ENCODE data around the gene LGALS3BP.
"Not testable (repeated sequence)": the region's sequence is repeated elsewhere in the genome, so short reads cannot be mapped to it uniquely, and the experiment has no call there.

LGALS3BP gene

DNA sequence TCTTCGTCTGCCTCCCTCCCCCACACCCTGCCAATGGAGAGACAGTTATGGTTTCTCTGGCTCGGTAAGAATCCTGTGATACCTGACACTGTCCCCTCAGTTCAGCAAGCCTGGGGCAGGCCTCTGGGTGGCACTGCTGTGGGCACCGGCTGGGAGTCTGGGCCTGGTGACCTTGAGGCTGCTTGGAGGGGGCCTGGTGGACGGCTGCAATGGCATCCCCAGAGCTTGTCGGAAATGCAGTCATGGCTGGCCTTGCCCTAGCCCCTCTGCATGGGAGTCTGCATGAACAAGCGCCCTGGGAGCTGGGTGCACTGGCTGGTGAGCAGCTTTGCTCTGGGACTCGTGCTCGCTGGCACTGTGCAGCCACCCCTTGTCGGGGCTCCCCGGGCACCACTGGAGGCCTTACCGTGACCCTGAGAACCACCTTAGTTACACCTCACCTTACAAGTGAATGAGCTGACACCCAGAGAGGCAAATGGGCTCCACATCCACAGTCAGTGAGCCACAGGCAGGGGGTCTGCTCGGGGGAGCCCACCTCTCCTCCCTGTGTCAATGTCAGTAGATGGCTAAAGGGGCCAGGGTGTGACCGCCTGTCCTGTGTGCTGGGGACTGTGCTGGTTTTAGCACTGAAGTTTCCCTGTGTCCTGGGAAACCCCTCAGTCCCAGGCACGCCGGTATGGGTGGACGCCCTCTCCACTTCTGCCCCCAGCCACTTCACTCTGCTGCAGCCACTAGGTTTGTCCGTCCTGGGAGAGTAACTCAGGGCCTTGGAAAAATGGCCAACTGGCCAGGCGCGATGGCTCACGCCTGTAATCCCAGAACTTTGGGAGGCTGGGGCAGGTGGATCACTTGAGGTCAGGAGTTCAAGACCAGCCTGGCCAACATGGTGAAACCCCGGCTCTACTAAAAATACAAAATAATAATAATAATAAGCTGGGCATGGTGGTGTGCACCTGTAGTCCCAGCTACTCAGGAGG is 1.4 kb downstream of the LGALS3BP start:
- DNase-seq: no peak

DNA sequence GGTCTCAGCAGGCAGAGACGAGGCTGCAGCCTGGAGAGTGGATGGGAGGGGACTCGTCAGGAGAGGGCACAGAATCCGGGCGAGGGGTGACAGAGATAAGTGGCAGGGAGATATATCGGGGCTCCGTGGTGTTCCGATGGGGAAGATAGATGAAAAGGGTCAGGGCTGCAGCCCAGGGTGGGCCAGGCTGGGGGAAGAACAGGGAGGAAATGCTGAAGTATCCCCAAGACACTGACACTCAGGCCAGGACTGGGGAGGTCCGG is 2.1 kb downstream of the LGALS3BP start:
- DNase-seq: no peak

DNA sequence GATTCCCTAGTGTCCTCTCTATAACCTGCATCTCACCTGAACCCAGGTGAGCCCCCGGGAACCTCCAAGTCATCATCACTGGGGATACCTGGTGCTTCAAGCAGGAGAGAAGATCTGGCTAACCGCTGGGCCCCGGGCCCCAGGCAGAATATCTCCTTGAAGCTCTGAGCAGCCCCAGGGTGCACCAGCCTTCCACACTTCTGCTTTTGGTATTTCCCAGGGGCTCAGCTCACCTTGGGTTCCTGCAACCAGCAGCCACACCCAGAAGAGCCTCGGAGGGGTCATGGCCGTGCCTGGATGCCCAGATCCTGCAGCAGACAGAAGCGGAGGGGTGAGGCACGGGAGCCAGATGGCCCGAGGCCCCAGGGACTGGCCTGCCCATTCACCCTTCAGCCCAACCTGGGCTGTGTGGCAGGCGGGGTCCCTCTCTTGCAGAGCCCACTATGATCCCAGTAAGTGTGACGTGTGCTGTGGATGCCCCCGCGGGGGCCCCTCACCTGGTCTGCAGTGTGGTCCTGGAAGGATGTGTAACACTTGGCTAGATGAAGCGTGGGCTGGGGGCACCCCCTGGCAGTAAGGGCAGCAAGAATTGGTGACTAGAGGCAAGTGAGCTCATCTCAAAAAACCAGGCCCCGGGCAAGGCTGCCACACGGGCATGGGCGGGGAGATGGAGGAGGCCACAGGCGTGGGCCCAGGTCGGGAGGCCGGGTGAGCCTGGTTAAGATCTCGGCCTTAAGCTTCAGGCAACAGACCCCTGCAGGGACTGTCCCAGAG is 2.6 kb downstream of the LGALS3BP start:
- DNase-seq: no peak

DNA sequence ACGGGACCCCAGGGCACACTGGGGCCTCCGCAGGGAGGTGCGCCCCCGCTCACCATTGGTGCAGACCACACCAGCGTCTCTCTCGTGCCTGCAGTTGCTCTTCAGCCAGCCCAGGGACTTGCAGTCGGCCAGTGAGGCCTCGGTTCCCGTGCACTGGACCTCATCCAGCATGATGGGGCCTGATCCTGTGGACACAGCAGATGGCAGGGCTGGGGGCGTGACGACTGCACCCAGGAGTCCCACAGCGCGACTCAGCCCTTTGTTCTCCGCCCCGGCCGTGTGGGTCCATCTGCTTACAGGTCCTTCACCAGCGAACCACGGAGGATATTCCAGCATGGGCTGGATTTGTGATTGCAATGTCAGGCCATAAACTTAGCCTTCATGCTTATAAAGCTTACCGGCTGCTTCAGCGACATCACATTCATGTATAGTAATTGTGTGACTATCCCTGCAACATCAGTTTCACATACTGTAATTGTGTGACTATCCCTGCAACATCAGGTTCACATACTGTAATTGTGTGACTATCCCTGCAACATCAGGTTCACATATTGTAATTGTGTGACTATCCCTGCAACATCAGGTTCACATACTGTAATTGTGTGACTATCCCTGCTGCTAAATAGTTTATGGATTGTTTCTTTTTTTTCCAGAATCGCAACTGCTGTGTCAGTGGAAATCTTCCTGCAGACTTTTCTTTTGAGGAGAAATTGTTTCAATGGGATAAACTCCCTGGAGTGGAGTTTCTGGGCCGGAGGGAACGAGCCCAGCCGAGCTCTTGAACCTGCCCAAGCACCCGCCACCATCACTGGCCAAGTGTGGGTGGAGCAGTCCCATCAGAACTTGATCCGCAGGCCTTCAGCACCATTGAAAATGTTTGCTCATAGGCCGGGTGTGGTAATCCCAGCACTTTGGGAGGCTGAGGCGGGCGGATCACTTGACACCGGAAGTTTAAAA is 4.8 kb downstream of the LGALS3BP start:
- DNase-seq: no peak

DNA sequence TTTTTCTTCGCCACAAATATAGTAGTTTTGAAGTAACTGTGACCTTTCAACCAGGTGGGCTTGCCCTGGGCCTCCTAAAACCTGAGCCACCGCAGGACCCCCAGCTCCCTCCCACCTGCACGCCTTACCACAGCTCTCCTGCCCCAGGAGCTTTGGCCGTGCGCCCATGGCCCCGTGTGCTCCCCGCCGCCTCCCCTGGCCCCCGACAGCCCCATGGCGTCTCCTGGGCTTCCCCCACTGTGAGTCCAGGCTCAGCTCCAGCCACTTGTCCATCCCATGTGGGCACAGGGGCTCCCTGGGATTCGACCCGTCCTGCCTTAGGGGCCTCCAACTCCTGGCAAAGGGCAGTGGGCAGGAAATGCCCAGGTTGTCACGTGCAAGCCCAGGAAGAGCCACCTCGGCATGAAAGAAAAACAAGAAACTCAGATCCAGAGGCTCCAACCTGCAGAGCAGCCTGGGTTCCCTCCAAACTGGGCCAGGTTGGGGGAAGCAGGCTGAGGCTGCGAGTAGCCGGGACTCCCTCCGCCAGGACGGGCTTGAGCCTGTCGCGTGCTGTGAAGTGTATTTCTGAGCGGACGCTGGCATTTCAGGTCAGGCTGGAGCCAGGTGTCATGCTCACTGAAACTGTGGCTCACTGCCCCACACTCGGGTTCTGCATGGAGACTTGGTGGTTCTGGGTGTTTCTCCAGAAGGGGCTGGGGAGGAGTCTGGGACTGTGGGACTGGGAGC is 5.8 kb downstream of the LGALS3BP start:
- DNase-seq: no peak

DNA sequence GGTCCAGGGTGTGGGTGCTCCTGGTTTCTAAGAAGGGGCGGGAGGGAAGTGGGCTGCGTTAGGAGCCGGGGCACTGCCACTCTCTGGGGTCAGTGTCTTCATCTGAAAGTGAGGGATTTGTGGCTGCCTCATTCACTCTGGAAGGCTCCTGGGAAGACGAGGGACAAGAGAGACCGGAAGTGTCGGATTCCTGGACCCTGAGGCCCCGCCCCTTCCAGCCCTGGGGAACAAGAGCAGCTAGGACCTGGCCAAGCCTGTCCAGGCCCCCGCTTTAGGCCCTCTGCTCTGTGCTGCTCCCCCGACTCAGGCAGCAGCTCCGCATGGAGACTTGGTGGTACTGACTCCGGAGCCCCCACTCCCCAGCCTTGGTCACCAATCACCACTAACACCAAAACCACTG is 6.5 kb downstream of the LGALS3BP start:
- DNase-seq: no peak

DNA sequence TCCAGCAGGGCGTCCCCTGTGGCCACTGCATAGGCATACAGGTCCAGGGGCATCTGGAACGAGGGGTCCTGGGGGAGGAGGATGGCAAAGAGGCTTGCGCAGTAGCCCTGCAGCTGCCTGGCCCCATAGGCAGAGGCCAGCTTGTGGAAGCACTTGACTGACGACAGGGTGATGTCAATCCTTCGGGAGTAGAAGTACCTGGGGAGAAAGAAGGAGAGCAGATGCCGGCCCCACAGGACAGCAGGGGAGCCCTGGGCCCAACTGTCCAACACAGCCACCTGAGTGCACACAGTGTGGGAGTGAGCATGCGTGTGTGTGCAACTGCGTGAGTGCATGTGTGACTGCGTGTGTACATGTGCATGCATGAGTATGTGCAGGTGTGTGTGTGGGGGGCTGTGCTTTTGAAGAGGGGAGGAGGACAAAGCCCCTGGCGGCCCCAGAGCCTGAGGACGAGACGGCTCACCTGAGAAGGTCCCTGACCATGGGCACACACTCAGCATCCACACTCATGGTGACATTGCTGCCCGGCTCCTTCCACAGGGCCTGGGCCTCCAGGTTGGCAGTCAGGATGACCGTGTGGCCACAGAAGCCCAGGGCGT is 7.1 kb downstream of the LGALS3BP start:
- DNase-seq: no peak

DNA sequence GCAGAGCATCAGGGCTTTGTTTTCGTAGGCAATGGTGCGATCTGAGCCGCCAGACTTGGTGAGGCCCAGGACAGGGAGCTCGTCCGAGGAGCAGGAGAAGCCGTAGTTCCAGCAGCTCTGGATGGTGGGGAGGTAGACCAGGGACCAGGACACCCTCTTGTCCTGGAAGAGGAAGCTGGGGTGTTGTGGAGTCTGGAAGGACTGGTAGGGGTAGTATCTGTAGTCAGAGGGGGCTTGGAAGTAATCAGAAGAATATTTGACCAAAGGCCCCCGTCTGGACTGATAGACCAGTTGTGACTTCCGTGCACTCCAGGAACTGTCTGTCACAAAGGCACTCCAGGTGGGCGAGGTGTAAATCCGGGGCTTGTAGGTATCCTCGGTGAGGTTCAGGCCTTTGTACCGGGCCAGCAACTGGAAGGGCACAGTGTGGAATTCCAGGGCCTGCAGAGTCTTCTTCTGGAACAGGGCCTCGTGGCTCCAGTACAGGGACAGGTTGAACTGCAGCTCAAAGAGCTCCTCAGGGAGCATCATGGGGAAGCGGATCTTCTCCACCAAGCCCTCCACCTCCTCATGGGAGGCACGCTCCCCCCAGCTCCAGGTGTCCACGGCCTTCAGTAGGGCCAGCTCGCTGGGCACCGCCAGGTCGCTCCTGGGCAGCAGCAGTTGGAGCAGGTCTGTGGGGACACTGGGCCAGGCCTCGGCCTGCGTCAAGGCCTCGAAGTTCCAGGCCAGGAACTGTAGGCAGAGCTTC is 7.8 kb downstream of the LGALS3BP start:
- DNase-seq: no peak

DNA sequence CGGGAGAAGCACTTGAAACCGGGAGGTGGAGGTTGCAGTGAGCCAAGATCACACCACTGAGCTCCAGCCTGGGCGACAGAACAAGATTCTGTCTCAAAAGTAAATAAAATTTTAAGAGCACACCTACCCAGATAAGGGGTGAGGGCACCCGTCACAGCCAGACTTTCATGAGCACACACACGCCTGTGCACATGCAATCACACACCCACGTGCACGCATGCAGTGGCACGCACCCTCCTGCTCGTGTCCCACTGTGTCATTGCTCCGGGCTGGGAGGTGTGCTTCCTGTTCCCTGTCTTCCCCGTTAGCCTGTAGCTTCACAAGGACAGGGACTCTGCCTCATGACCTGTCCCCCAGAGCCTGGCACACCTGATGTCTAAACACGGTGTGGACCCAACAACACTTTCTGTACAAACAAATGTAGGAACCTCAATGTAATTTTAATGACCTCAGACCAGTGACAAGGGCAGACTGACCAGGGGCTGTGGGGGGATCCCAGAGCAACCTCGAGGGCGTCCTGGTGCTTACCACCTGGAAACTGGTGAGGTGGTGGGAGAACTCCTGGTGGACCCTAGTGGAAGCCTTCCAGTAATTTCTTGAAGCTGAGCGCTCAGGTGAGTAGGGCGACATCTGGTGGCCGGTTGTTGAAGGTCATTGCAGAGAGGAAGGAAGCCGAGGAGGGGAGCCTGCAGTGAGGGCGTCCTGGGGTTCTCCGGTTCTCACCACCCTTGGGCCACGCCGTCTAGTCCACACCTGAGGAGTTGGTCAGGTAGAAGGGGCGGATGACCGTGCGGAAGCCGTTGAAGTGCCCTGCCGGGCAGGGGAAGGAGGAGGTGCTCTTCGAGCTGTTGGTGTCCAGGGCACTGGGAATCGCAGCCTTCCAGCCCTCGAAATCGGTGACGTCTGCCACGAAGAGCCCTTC is 8.6 kb downstream of the LGALS3BP start:
- DNase-seq: peak; percentile 68

DNA sequence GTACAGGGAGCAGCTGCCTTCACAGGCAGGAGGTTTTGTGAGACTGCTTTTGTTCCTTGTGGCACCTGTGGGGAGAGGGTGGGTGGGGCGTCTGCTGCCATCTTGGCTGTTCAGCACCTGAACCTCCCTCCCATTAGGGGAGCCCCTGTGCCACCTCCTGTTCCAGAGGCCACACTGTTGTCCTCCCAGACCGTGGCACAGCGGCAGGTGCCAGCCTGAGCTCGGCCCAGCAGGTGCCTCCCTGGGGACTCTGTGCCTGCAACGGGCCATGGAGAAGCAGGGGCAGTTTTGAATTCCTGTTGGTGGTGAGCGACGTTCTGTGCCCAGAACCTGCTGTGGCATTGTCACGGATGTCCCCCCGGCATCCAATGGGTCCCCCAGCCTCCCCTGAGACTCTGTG is 9.9 kb downstream of the LGALS3BP start:
- no peak for DNase-seq

DNA sequence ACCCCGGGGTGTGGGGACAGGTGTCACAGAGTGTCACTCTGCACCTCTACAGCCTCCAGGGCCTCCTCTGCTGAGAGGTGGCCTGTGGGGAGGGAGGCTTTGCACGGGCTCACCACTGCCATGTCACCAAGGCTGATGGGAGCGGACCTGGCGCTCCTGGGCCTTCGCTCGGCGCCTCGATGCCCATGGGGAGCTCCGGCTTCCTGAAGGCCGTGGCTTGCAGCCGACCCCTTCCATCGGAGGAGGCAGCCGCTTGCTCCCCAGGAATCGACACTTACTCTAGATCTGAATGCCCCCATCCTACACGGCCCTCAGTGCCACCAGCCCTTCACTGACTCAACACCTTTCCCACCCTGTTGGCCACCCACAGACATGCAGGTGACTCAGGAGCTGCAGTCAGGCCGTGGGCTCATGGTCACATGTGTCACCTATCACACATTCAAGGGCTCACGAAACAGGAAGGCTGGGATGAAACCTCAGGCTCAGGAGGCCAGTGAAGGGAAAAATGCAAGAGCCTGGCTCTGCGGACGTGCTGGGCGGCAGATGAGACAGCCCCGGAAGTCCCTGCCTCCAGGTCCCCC is 11.9 kb downstream of the LGALS3BP start:
- no peak for DNase-seq

DNA sequence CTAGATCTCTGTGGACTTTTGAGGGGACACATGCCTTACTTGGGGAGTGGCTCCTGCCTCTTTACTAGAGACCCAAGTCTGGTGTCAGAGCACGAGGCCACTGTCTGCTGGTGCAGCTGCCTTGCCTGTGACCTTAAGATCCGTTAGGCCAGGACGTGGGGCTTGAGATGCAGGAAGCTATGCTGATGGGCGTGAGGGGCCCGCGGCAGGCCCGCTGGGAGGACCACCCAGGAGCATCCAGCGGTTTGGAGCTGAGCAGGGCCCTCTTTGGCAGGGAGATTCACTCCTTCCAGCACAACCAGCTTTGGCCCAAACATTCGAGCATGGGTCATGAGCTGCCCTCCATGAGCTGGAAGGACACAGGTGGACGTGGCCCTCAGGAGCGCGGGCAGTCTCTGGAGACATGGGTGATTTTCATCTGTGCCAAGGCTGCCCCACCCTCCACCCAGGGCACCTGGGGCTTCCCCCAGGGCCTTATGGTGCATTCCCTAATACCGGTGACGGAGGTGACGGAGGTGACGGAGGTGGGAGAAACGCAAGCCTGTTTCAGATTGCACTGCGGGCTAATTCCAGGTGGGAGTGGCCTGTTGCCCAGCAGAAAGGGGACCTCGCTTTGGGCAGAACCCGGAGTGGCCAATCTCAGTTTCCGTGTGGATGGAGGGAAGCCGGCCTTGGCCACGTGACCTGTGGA is 12.7 kb downstream of the LGALS3BP start:
- no peak for DNase-seq

DNA sequence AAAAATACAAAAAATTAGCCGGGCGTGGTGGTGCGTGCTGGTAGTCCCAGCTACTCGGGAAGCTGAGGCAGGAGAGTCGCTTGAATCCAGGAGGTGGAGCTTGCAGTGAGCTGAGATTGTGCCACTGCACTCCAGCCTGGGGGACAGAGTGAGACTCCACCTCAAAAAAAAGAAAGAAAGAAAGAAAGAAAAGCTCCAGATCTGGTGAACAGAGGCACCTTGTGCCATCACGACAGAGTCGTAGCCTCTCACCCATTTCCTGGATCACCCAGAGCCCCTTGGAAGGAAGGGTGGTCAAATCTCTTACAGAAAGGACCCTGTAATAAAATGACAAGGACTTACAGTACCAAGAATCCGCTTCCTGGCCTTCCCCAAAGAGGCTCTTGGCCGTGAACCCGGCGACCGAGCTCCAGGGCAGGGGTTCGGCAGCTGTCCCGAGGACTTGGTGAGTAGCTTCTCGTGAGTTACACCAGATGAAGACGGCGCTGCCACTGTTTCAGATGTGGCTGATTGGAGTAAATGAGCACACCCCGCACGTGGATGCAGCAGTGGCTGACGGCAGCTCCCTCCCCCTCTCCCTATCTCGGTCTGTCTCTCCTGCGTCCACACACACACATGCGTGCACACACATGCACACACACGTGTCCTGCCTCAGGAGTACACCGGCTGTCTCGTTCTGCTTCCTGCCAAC is 13.5 kb downstream of the LGALS3BP start:
- DNase-seq: no peak

DNA sequence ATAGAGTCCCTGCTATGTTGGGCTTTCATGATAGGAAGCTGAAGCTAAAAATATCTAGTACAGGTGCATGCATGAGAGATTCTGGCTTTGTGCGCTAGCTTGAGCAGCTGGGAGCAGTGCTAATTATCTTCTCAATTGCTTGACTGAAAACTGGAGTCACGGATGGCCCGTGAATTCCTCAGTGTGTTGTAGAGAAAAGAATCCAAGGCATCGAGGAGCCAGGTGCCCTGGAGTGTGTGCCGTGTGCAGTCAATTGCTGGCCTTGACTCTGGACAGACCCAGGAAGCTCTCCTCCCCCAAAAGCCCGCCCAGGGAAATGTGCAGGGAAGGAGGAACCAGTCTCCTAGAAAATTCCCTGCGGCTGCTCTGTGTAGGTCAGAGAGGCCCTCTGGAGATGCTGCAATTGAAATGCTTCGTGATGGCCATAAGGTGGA is 14.2 kb downstream of the LGALS3BP start:
- DNase-seq: no peak

DNA sequence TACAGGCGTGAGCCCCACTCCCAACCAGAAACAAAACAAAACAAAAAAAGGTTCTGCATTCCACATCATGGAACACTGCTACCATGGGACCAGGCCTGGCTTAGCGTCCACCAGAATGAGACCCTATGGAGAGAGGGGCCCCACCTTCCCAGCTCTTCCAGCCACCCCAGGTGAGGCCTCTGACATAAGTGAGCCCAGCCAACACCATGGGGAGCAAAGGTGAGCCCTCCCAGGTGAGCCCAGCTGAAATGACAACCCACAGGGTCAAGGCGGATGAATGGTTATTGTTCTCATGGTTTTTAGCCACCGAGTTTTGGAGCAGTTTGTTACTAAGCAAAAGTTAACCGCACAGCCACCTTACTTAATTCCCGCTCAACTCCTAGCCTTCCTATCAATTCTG is 16.3 kb downstream of the LGALS3BP start:
- DNase-seq: no peak

DNA sequence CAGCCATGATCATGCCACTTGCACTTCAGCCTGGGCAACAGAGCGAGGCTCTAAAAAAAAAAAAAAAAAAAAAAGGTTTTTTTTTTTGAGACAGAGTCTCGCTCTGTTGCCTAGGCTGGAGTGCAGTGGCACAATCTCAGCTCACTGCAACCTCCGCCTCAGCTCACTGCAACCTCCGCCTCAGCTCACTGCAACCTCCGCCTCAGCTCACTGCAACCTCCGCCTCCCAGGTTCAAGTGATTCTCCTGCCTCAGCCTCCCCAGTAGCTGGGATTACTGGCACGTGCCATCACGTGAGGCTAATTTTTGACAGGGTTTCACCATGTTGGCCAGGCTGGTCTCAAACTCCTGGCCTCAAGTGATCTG is 16.8 kb downstream of the LGALS3BP start:
- not testable (repeated sequence) for DNase-seq

DNA sequence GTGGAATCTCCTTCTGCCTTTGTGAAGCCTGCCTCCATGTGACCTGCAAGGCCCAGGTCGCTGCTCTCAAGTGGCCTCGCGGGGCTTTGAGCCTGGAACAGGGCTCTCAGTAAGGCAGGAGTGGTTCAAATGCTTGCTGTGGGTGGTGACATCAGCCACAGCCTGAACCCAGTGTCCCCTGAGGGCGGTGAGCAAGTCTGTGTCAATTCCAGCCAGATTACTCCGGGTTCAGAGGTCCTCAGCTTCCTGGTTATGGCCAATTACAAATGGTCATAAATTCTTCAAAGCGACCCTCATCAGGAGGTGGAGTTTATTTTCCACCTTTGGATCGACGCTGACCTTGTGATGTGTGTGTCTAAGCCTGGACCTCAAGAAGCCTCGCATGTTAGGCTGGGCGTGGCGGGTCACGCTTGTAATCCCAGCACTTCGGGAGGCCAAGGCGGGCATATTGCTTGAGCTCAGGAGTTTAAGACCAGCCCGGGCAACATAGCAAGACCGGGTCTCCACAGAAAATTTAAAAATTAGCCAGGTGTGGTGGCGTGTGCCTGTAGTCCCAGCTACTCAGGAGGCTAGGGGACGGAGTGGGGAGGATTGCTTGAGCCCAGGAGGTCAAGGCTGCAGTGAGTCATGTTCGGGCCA is 17.3 kb downstream of the LGALS3BP start:
- DNase-seq: no peak

DNA sequence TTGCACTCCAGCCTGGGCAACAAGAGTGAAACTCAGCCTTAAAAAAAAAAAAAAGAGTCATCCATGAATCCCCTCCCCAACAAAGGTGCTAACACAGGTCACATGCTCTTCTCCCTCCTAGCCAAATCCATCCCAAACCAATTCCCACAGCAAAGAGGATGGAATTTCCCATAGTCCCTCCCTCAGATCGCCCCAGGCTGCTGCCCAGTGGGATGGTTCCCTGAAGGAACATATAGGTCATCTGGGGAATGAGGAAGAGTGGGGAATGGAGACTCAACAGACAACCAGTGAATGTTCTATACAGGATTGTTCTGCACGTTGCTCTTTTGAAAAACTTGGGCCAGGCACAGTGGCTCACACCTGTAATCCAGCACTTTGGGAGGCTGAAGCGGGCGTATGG is 18.2 kb downstream of the LGALS3BP start:
- DNase-seq: no peak

All from CD4-positive, alpha-beta T cell treated with Interleukin-4 for 4 hours (primary cell).